Fibroblast of skin of left quadriceps (primary cell): ENCODE data around the gene MYO18B.
"Not testable (repeated sequence)": the region's sequence is repeated elsewhere in the genome, so short reads cannot be mapped to it uniquely, and the experiment has no call there.

Experiments used
- DNase-seq, 2 experiments: peaks; one replicate each; pipeline ENCODE4 v3.0.0-alpha.2; 2013; ENCODE audit warnings: low read depth in 2 of 2

MYO18B gene

GRCh38 chr22:25984911-25985310 is 242.9 kb downstream of the MYO18B start:
- not testable (repeated sequence) for DNase-seq

- DNase-seq, result no peak
Observed at GRCh38 chr22:25987948-25988347, 246.0 kb downstream of the MYO18B start.

GRCh38 chr22:25990940-25991339 is 249.0 kb downstream of the MYO18B start:
- no peak for DNase-seq

- no peak for DNase-seq
Observed at GRCh38 chr22:25992331-25992730, 250.3 kb downstream of the MYO18B start.

- DNase-seq, result no peak
Observed at GRCh38 chr22:25996669-25997068, 254.7 kb downstream of the MYO18B start.

- no peak for DNase-seq
Observed at GRCh38 chr22:25997886-25998775, 256.1 kb downstream of the MYO18B start.

- no peak for DNase-seq
Observed at GRCh38 chr22:26002456-26002855, 260.5 kb downstream of the MYO18B start.

GRCh38 chr22:26004477-26004876 is 262.5 kb downstream of the MYO18B start:
- DNase-seq, result no peak

GRCh38 chr22:26008587-26008986 is 266.6 kb downstream of the MYO18B start:
- no peak for DNase-seq

- DNase-seq, result no peak
Observed at GRCh38 chr22:26016916-26017315, 274.9 kb downstream of the MYO18B start.

- no peak for DNase-seq
Observed at GRCh38 chr22:26017932-26018331, 275.9 kb downstream of the MYO18B start.

- DNase-seq, result no peak
Observed at GRCh38 chr22:26019596-26019995, 277.6 kb downstream of the MYO18B start.

- DNase-seq, result no peak
Observed at GRCh38 chr22:26021516-26021915, 279.5 kb downstream of the MYO18B start.

GRCh38 chr22:26023104-26023775 is 281.3 kb downstream of the MYO18B start:
- no peak for DNase-seq

- DNase-seq, result no peak
Observed at GRCh38 chr22:26025626-26026025, 283.6 kb downstream of the MYO18B start.

- no peak for DNase-seq
Observed at GRCh38 chr22:26027341-26027740, 285.4 kb downstream of the MYO18B start.

GRCh38 chr22:26031641-26032040 is 289.7 kb downstream of the MYO18B start:
- DNase-seq, result no peak

- DNase-seq, result no peak
Observed at GRCh38 chr22:26033071-26033470, 291.1 kb downstream of the MYO18B start.

- DNase-seq, result no peak
Observed at GRCh38 chr22:26033586-26033985, 291.6 kb downstream of the MYO18B start.

GRCh38 chr22:26035523-26035922 is 293.5 kb downstream of the MYO18B start:
- no peak for DNase-seq

GRCh38 chr22:26038365-26038764 is 296.4 kb downstream of the MYO18B start:
- no peak for DNase-seq

GRCh38 chr22:26041931-26042330 is 299.9 kb downstream of the MYO18B start:
- DNase-seq, result no peak

GRCh38 chr22:26043031-26043430 is 301.0 kb downstream of the MYO18B start:
- DNase-seq, result no peak
